Caco-2 (cell line): Measurements from ENCODE around the gene LRRTM1. TPM values are rescaled to one million over a fixed set of nuclear protein-coding genes. Genes with fewer than 3 reads are reported as not detected.

Experiments
- BruUV-seq: library from RNA; stranded (reverse); fragments of 400-500 nt; replicated peaks from 2 replicates; lab custom pipeline; 2021; lab: Mats Ljungman, UMichigan
- CTCF ChIA-PET: fragments of 300-600 bp; sonication (Branson Sonifier 250); formaldehyde crosslinking; loops from one replicate; lab custom pipeline; 2022; ENCODE audit warnings: antibody characterized with exemption; lab: Charles Lee
- POLR2A ChIA-PET: fragments of 300-600 bp; sonication (Branson Sonifier 250); formaldehyde crosslinking; loops from one replicate; lab custom pipeline; 2022; ENCODE audit warnings: antibody characterized with exemption; lab: Charles Lee
- DNase-seq, 2 experiments: peaks; one replicate each; pipeline versions ENCODE4 v3.0.0 to v3.0.0-alpha.2; 2020 to 2022
- H3K27me3 ChIP-seq: replicated peaks from 2 replicates; pipeline ENCODE4 v1.6.0; 2011; ENCODE audit warnings: low read length; ENCODE audit not compliant: control insufficient read depth, insufficient read depth
- H3K36me3 ChIP-seq: 2 replicates; pipeline ENCODE4 v1.5.1; 2011; ENCODE audit warnings: low read length; ENCODE audit not compliant: control insufficient read depth, insufficient read depth
- H3K4me1 ChIP-seq: fragments of 250-450 bp; sonication (Bioruptor Pico); 2 replicates; pipeline ENCODE4 v1.5.1; 2020; ENCODE audit warnings: mild to moderate bottlenecking
- H3K4me3 ChIP-seq: 2 replicates; pipeline ENCODE4 v1.5.1; 2011; ENCODE audit warnings: low read depth, mild to moderate bottlenecking, control low read depth, low read length
- H3K9me3 ChIP-seq: fragments of 250-450 bp; sonication (Bioruptor Pico); 2 replicates; pipeline ENCODE4 v1.5.1; 2020; ENCODE audit warnings: mild to moderate bottlenecking, moderate library complexity
- H3K27ac Mint-ChIP-seq: one replicate; pipeline ENCODE4 v1.8.0; 2022; ENCODE audit warnings: mixed read lengths; ENCODE audit not compliant: unreplicated experiment
- H3K27me3 Mint-ChIP-seq: one replicate; pipeline ENCODE4 v1.8.0; 2022; ENCODE audit warnings: mixed read lengths; ENCODE audit not compliant: insufficient read depth, unreplicated experiment
- H3K36me3 Mint-ChIP-seq: one replicate; pipeline ENCODE4 v1.8.0; 2022; ENCODE audit warnings: mild to moderate bottlenecking, mixed read lengths; ENCODE audit not compliant: insufficient read depth, unreplicated experiment
- H3K4me1 Mint-ChIP-seq: one replicate; pipeline ENCODE4 v1.8.0; 2022; ENCODE audit warnings: low read depth, mixed read lengths; ENCODE audit not compliant: unreplicated experiment
- H3K4me3 Mint-ChIP-seq: one replicate; pipeline ENCODE4 v1.8.0; 2022; ENCODE audit warnings: mild to moderate bottlenecking, moderate library complexity, mixed read lengths; ENCODE audit not compliant: unreplicated experiment
- H3K9me3 Mint-ChIP-seq: one replicate; pipeline ENCODE4 v1.8.0; 2022; ENCODE audit warnings: mixed read lengths; ENCODE audit not compliant: unreplicated experiment
- CTCF ChIP-seq, 2 experiments: fragments of 200-600 bp in 1 of 2; IDR thresholded peaks; 1 replicate in 1 of 2; 2 replicates in 1 of 2; pipeline versions ENCODE4 v1.5.1 to v1.8.0; 2011 to 2022; ENCODE audit warnings: antibody characterized with exemption in 1 of 2, control low read depth in 1 of 2, inconsistent platforms in 1 of 2, low read depth in 1 of 2, low read length in 1 of 2, mild to moderate bottlenecking in 1 of 2, moderate library complexity in 1 of 2; ENCODE audit not compliant: insufficient read depth in 1 of 2, severe bottlenecking in 1 of 2, unreplicated experiment in 1 of 2
- intact Hi-C: fragments of 100-400 bp; cut with micrococcal nuclease; formaldehyde crosslinking; loops from one replicate; pipeline ENCODE4 v1.10.0; 2022; ENCODE audit not compliant: unreplicated experiment
- total RNA-seq: library from RNA; stranded (reverse); gene quantifications from 2 replicates; pipeline ENCODE4 v1.2.3, GENCODE V29; 2022

The LRRTM1 gene
- total RNA-seq, 1 experiment from 2014 or later, result not detected

DNA sequence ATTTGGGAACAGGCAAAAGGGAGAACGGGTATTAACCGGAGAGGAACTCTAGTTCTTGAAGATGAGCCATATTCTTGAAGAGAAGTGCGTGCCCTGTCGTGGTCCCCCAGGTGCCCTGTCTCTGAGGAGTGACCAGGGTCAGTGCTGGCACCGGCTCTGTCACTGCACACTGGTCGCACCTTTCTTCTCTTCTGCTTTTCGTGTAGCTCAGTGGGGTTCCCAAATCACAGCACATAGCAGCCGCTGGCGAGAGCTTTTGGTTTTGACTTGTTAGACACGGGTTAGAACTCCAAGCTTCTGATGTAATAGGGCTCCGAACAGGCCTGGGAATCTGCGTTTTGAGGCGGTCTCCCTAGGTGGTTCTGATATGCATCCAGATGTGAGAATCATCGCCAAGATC is 18.4 kb upstream of the LRRTM1 start:
- ChIA-PET POLR2A (no interaction called here), CTCF (interaction anchor here (1.0 to 1.9 kb wide), 2 partner anchors 176 to 178 kb away, joined by 3 to 4 read pairs; no protein-coding TSS in a partner anchor)
- Histone ChIP-seq H3K36me3 (no peaks in the 10 kb centered on the region), H3K4me1 (no peaks in the 10 kb centered on the region), H3K27me3 (no peaks in the 10 kb centered on the region), H3K9me3 (no peaks in the 10 kb centered on the region), H3K4me3 (no peak overlapping the region)
- no TSS peak for BruUV-seq
- Mint-ChIP-seq H3K4me1 (no peaks in the 10 kb centered on the region), H3K36me3 (no peaks in the 10 kb centered on the region), H3K27ac (no peak overlapping the region), H3K4me3 (no peak overlapping the region), H3K9me3 (no peaks in the 10 kb centered on the region), H3K27me3 (peaks cover 2% of the 10 kb centered on the region)
- DNase-seq, result no peak
- intact Hi-C loops, result no loop called here
- TF ChIP-seq CTCF (IDR thresholded peaks at IDR 0.05; ENCODE audit: insufficient read depth in 1 of 2, low read depth in 1 of 2, low read length in 1 of 2, severe bottlenecking in 1 of 2, unreplicated experiment in 1 of 2), result no peak

DNA sequence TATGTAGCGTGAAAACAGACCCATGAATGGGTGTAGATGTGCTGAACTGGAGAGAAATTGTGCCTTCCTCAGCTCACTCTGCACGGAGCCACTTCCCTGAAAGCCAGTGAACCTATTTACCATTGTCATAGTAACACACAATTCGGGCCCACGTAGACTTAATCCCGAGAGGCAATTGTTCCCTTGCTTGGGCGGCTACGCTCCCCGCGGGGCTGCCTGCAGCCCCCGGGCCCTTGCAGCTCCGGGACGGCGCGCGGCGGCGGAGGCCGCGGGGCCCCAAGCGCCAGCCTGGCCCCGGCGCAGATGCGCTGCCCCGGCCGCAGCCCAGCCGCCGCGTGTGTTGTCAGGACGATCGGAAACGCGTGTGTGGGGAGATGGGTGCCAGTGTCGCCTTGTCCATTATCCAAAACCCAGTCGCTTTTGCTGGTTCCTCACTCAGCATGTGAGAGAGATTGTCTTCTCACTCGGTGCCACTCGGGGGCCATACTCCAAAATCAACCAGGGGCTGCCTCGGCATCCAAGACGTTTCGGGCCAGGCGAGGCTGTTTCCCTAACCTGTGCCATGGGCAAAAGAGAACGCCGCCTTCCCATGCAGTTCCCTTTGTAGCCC is 17.9 kb upstream of the LRRTM1 start:
- Histone ChIP-seq H3K27me3 (no peaks in the 10 kb centered on the region), H3K4me1 (no peaks in the 10 kb centered on the region), H3K9me3 (no peaks in the 10 kb centered on the region), H3K36me3 (no peaks in the 10 kb centered on the region), H3K4me3 (no peak overlapping the region)
- DNase-seq, result no peak
- H3K36me3 Mint-ChIP-seq, result no peaks in the 10 kb centered on the region
- peaks cover 7% of the 10 kb centered on the region for H3K27me3 Mint-ChIP-seq
- TF ChIP-seq CTCF (IDR thresholded peaks at IDR 0.05; ENCODE audit: insufficient read depth in 1 of 2, low read depth in 1 of 2, low read length in 1 of 2, severe bottlenecking in 1 of 2, unreplicated experiment in 1 of 2), result no peak
- intact Hi-C loops, result no loop called here
- ChIA-PET CTCF (interaction anchor here (1.0 to 1.9 kb wide), 2 partner anchors 177 kb away, joined by 3 to 4 read pairs; no protein-coding TSS in a partner anchor), POLR2A (no interaction called here)
- H3K27ac Mint-ChIP-seq, result no peak overlapping the region
- H3K9me3 Mint-ChIP-seq, result no peaks in the 10 kb centered on the region
- BruUV-seq, result no TSS peak
- H3K4me1 Mint-ChIP-seq, result no peaks in the 10 kb centered on the region
- H3K4me3 Mint-ChIP-seq, result no peak overlapping the region

DNA sequence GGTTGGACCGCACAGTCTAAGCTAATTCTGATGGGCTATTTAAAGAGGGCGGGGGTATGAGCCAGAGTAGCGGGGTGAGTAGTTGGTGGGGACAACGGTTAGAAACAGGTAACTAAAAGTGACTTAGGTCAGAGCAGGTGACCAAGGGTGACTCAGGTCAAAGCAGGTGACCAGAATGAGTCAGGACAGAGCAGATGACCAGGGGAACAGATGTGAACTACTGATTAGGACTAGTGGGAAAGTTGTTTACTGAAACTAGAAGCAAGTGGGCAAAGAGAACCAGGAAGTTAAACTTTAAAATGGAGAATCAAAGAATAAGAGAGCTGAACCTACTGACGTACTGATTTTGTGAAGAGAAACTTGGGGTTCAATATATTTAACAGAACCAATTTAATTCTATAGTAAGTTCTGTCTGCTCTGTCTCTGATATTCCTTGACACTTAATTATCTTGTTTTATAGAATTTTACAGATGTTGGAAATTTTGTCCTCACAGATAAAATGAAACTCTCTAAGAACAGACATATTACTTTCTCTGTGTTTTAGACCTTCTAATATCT is 7.8 kb upstream of the LRRTM1 start:
- H3K27me3 Mint-ChIP-seq, result peaks cover 7% of the 10 kb centered on the region
- no peaks in the 10 kb centered on the region for H3K9me3 Mint-ChIP-seq
- H3K36me3 Mint-ChIP-seq, result no peaks in the 10 kb centered on the region
- CTCF ChIA-PET, result no interaction called here
- no peaks in the 10 kb centered on the region for H3K9me3 ChIP-seq
- H3K27ac Mint-ChIP-seq, result no peak overlapping the region
- TF ChIP-seq CTCF (IDR thresholded peaks at IDR 0.05; ENCODE audit: insufficient read depth in 1 of 2, low read depth in 1 of 2, low read length in 1 of 2, severe bottlenecking in 1 of 2, unreplicated experiment in 1 of 2), result no peak
- POLR2A ChIA-PET, result no interaction called here
- no peak for DNase-seq
- H3K4me3 Mint-ChIP-seq, result no peak overlapping the region
- no peaks in the 10 kb centered on the region for H3K27me3 ChIP-seq
- H3K4me1 Mint-ChIP-seq, result no peaks in the 10 kb centered on the region
- intact Hi-C loops, result no loop called here
- H3K4me1 ChIP-seq, result no peaks in the 10 kb centered on the region
- no peaks in the 10 kb centered on the region for H3K36me3 ChIP-seq
- no TSS peak for BruUV-seq
- H3K4me3 ChIP-seq, result no peak overlapping the region
